ENCODE data around the gene CFAP100.
A peak's percentile ranks its signal among the peaks of the same experiment; 100 is the strongest.

The CFAP100 gene

GRCh38 chr3:126394179-126394976, at the start of gene CFAP100:
TSS of gene CFAP100 (plus strand) at chr3:126394909. CDS start at chr3:126396001, 1,092 bp downstream.
- peak; percentile 38 for DNase-seq (ENCODE audit: low read depth)

GRCh38 chr3:126345231-126345630, 49.5 kb upstream of the CFAP100 start:
- no peak for DNase-seq (ENCODE audit: low read depth)

GRCh38 chr3:126345641-126346460, 48.9 kb upstream of the CFAP100 start:
- DNase-seq (ENCODE audit: low read depth), result no peak

GRCh38 chr3:126346466-126346865, 48.2 kb upstream of the CFAP100 start:
- no peak for DNase-seq (ENCODE audit: low read depth)

- DNase-seq (ENCODE audit: low read depth), result no peak
These were observed 47.1 kb upstream of the CFAP100 start for GRCh38 chr3:126347543-126348161.

GRCh38 chr3:126348308-126348920, 46.3 kb upstream of the CFAP100 start:
- no peak for DNase-seq (ENCODE audit: low read depth)

- DNase-seq (ENCODE audit: low read depth), result no peak
These were observed 45.6 kb upstream of the CFAP100 start for GRCh38 chr3:126349071-126349470.

GRCh38 chr3:126349611-126350501, 44.9 kb upstream of the CFAP100 start:
- no peak for DNase-seq (ENCODE audit: low read depth)

GRCh38 chr3:126350502-126351085, 44.1 kb upstream of the CFAP100 start:
- DNase-seq (ENCODE audit: low read depth), result no peak

GRCh38 chr3:126351086-126351770, 43.5 kb upstream of the CFAP100 start:
- DNase-seq (ENCODE audit: low read depth), result no peak

GRCh38 chr3:126351771-126352475, 42.8 kb upstream of the CFAP100 start:
- DNase-seq (ENCODE audit: low read depth), result no peak

GRCh38 chr3:126352476-126353454, 41.9 kb upstream of the CFAP100 start:
- DNase-seq (ENCODE audit: low read depth), result peak; percentile 56

GRCh38 chr3:126353694-126354321, 40.9 kb upstream of the CFAP100 start:
- no peak for DNase-seq (ENCODE audit: low read depth)

GRCh38 chr3:126354776-126355175, 39.9 kb upstream of the CFAP100 start:
- no peak for DNase-seq (ENCODE audit: low read depth)

GRCh38 chr3:126355251-126355650, 39.5 kb upstream of the CFAP100 start:
- DNase-seq (ENCODE audit: low read depth), result no peak

- peak; percentile 78 for DNase-seq (ENCODE audit: low read depth)
These were observed 38.8 kb upstream of the CFAP100 start for GRCh38 chr3:126355777-126356372.

Data from iris pigment epithelial cell (primary cell).